Endothelial cell of umbilical vein (primary cell): ENCODE results near the gene GSG1L. TPM values are rescaled to one million over a fixed set of nuclear protein-coding genes. Genes with fewer than 3 reads are reported as not detected.
"Not testable (repeated sequence)": the region's sequence is repeated elsewhere in the genome, so short reads cannot be mapped to it uniquely, and the experiment has no call there.

Experiments used
- BruUV-seq: library from RNA; stranded (reverse); fragments of 400-500 nt; replicated peaks from 2 replicates; lab custom pipeline; 2021; lab: Mats Ljungman, UMichigan
- CTCF ChIA-PET: fragments of 300-600, 350-600 bp; sonication (Branson Sonifier 250); formaldehyde crosslinking; loops from one replicate; lab custom pipeline; 2021; ENCODE audit warnings: antibody characterized with exemption, inconsistent platforms; lab: Charles Lee
- POLR2A ChIA-PET: fragments of 300-600, 350-600 bp; sonication (Branson Sonifier 250); formaldehyde crosslinking; loops from one replicate; lab custom pipeline; 2021; ENCODE audit warnings: antibody characterized with exemption, inconsistent platforms; lab: Charles Lee
- DNase-seq: peaks from one replicate; pipeline ENCODE4 v3.0.0-alpha.2; 2011; ENCODE audit warnings: low read depth, low spot score
- FAIRE-seq: peaks from 2 replicates; lab custom pipeline; 2011; peaks lifted over from hg19 to GRCh38; lab: Jason Lieb, UNC
- H2AFZ ChIP-seq: 2 replicates; pipeline ENCODE4 v1.6.0; 2012; ENCODE audit warnings: low read depth, low read length, control low read depth, inconsistent platforms
- H3K27ac ChIP-seq: 2 replicates; pipeline ENCODE4 v1.5.1; 2011; ENCODE audit warnings: low read depth, mild to moderate bottlenecking, control low read depth, low read length, moderate library complexity; ENCODE audit not compliant: insufficient read depth
- H3K27me3 ChIP-seq, 2 experiments: 2 replicates each; pipeline versions ENCODE4 v1.6.0 to v1.6.1; 2011; ENCODE audit warnings: low read length in 2 of 2, mixed read lengths in 1 of 2; ENCODE audit not compliant: control insufficient read depth in 2 of 2, insufficient read depth in 2 of 2
- H3K36me3 ChIP-seq, 2 experiments: 2 replicates in 1 of 2; 3 replicates in 1 of 2; pipeline ENCODE4 v1.5.1; 2011; ENCODE audit warnings: low read length in 2 of 2, mild to moderate bottlenecking in 1 of 2, moderate library complexity in 1 of 2; ENCODE audit not compliant: control insufficient read depth in 2 of 2, insufficient read depth in 2 of 2; ENCODE audit errors: extremely low read depth in 1 of 2
- H3K4me1 ChIP-seq: 3 replicates; pipeline ENCODE4 v1.5.1; 2011; ENCODE audit warnings: mild to moderate bottlenecking, low read length; ENCODE audit not compliant: control insufficient read depth, insufficient read depth; ENCODE audit errors: extremely low read depth
- H3K4me2 ChIP-seq: 2 replicates; pipeline ENCODE4 v1.6.1; 2011; ENCODE audit warnings: low read length, control low read depth, mixed read lengths; ENCODE audit not compliant: insufficient read depth
- H3K4me3 ChIP-seq, 3 experiments: fragments of 200-600 bp in 1 of 3; sonication (generic), shearing (Covaris generic) in 1 of 3; replicated peaks in 1 of 3; 2 replicates each; pipeline ENCODE4 v1.5.1; 2011 to 2016; ENCODE audit warnings: control low read depth in 3 of 3, low read length in 3 of 3, mild to moderate bottlenecking in 2 of 3, inconsistent platforms in 1 of 3, low read depth in 1 of 3, moderate library complexity in 1 of 3; ENCODE audit not compliant: insufficient read depth in 1 of 3
- H3K79me2 ChIP-seq: 2 replicates; pipeline ENCODE4 v1.6.0; 2012; ENCODE audit warnings: low read length, inconsistent platforms; ENCODE audit not compliant: control insufficient read depth, insufficient read depth
- H3K9ac ChIP-seq: replicated peaks from 2 replicates; pipeline ENCODE3; 2011; ENCODE audit warnings: low read length, control low read depth; ENCODE audit not compliant: insufficient read depth; ENCODE audit errors: extremely low read depth
- H3K9me1 ChIP-seq: replicated peaks from 3 replicates; pipeline ENCODE4 v1.6.0; 2011; ENCODE audit warnings: mild to moderate bottlenecking, low read length; ENCODE audit not compliant: control insufficient read depth, insufficient read depth; ENCODE audit errors: extremely low read depth
- H3K9me3 ChIP-seq: replicated peaks from 2 replicates; pipeline ENCODE4 v1.5.1; 2012; ENCODE audit warnings: low read length, inconsistent platforms; ENCODE audit not compliant: control insufficient read depth, insufficient read depth
- H4K20me1 ChIP-seq: replicated peaks from 2 replicates; pipeline ENCODE3; 2011; ENCODE audit warnings: mild to moderate bottlenecking, low read length; ENCODE audit not compliant: control insufficient read depth, insufficient read depth; ENCODE audit errors: extremely low read depth
- CTCF ChIP-seq, 2 donors: IDR thresholded peaks; 1 replicate in 1 of 2; 2 replicates in 1 of 2; pipeline ENCODE4 v1.5.1; 2011; ENCODE audit warnings: low read length in 2 of 2, mild to moderate bottlenecking in 2 of 2, moderate library complexity in 2 of 2, control low read depth in 1 of 2, inconsistent platforms in 1 of 2, low read depth in 1 of 2; ENCODE audit not compliant: insufficient read depth in 1 of 2; ENCODE audit errors: extremely low read depth in 1 of 2
- EZH2 ChIP-seq: IDR thresholded peaks from 2 replicates; pipeline ENCODE4 v1.6.1; 2012; ENCODE audit warnings: borderline replicate concordance, low read depth, mild to moderate bottlenecking, moderate library complexity, low read length, inconsistent platforms; ENCODE audit not compliant: severe bottlenecking
- FOS ChIP-seq: IDR thresholded peaks from 2 replicates; pipeline ENCODE4 v1.6.1; 2011; ENCODE audit warnings: mild to moderate bottlenecking, low read length, moderate library complexity, borderline replicate concordance; ENCODE audit not compliant: insufficient read depth
- GATA2 ChIP-seq: IDR thresholded peaks from 2 replicates; pipeline ENCODE4 v1.7.0; 2011; ENCODE audit warnings: low read depth, mild to moderate bottlenecking, moderate library complexity, mixed read lengths, low read length; ENCODE audit not compliant: insufficient read length, insufficient read depth
- JUN ChIP-seq: IDR thresholded peaks from 2 replicates; pipeline ENCODE4 v1.6.1; 2011; ENCODE audit warnings: borderline replicate concordance, low read depth; ENCODE audit not compliant: insufficient read length, insufficient read depth
- MYC ChIP-seq: IDR thresholded peaks from one replicate; pipeline ENCODE4 v1.6.1; 2011; ENCODE audit warnings: mild to moderate bottlenecking, low read depth, low read length
- POLR2A ChIP-seq: IDR thresholded peaks from 2 replicates; pipeline ENCODE4 v1.6.1; 2012; ENCODE audit warnings: low read depth, mild to moderate bottlenecking, control low read depth, low read length
- POLR2AphosphoS5 ChIP-seq: IDR thresholded peaks from 2 replicates; pipeline ENCODE4 v1.6.1; 2012; ENCODE audit warnings: low read depth, mild to moderate bottlenecking, control low read depth, low read length, moderate library complexity; ENCODE audit not compliant: insufficient read depth
- dilution Hi-C: fragments of 300-500 bp; cut with MboI; formaldehyde crosslinking; loops from one replicate; pipeline ENCODE4 v1.15.0; 2019; ENCODE audit warnings: low sequenced_read_pairs; ENCODE audit not compliant: extremely low pct_ligation_motif_present
- intact Hi-C: fragments of 100-400 bp; cut with micrococcal nuclease; formaldehyde crosslinking; loops from one replicate; pipeline ENCODE4 v1.10.0; 2022
- polyA plus RNA-seq, 4 experiments: library from polyadenylated mRNA; depleted of rRNA in 3 of 4; stranded (reverse) in 3 of 4; unstranded in 1 of 4; fragments of >200 nt; gene quantifications; 2 replicates each; pipeline versions ENCODE4 v1.2.1 to v1.2.3, GENCODE V29; 2011 to 2012; ENCODE audit warnings: missing spikeins in 1 of 4
- total RNA-seq: library from RNA; stranded (reverse); gene quantifications from 2 replicates; pipeline ENCODE4 v1.2.3, GENCODE V29; 2021
- TF ChIP-seq, protein P1 (sequence below): IDR thresholded peaks from 2 replicates; pipeline ENCODE4 v1.6.1; 2011; ENCODE audit not compliant: insufficient read depth, insufficient read length

GSG1L gene
- total and polyA plus RNA-seq, 2 donors (not counting 3 experiments of a cell fraction or from before 2014, with no cell fraction given), result 0.06 TPM; not detected in 1

- CTCF ChIA-PET, result interaction anchor here (0.6 kb wide), 1 partner anchor 239 kb away, joined by 3 read pairs; no protein-coding TSS in a partner anchor
- POLR2A ChIA-PET, H3K27ac ChIP-seq, dilution Hi-C loops, H3K9me1 ChIP-seq, H3K4me1 ChIP-seq, H2AFZ ChIP-seq, FAIRE-seq, H3K4me3 ChIP-seq, H3K27me3 ChIP-seq, BruUV-seq, H3K4me2 ChIP-seq, H3K79me2 ChIP-seq, H3K9me3 ChIP-seq, H3K9ac ChIP-seq, DNase-seq, H4K20me1 ChIP-seq, H3K36me3 ChIP-seq, intact Hi-C loops: not testable (repeated sequence)
These were observed 83.8 kb downstream of the GSG1L start for GRCh38 chr16:27979668-27980067.

DNA sequence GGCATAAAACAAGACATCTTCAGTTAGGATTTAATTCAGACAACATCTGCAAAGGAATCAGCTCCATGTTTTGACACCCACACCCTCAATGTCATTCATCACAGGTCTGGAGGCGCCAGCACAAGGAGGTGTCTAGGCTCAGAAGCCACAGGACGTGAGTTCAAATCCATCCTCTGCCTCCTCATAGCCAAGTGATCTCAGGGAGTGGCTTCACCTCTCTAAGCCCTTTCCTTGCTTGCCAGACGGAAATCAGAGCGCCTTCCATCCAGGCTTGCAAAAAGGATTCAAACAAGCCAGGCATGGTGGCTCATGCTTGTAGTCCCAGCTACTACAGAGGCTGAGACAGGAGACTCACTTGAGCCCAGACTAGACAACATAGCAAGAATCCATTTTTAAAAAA lies 84.6 kb downstream of the GSG1L start:
- Histone ChIP-seq H3K36me3 (no peaks in the 10 kb centered on the region), H3K27me3 (no peaks in the 10 kb centered on the region), H3K79me2 (no peaks in the 10 kb centered on the region), H3K27ac (no peak overlapping the region), H3K4me2 (no peak overlapping the region), H3K9me1 (no peaks in the 10 kb centered on the region), H3K4me1 (no peaks in the 10 kb centered on the region), H3K9me3 (no peaks in the 10 kb centered on the region), H2AFZ (no peak overlapping the region), H4K20me1 (no peaks in the 10 kb centered on the region), H3K9ac (no peak overlapping the region), H3K4me3 (no peak overlapping the region)
- DNase-seq (no peak), FAIRE-seq (no peak)
- no TSS peak for BruUV-seq
- intact Hi-C loops, result no loop called here
- no peak for TF ChIP-seq POLR2A
- TF ChIP-seq GATA2, result no peak
- TF ChIP-seq, protein P1, sequence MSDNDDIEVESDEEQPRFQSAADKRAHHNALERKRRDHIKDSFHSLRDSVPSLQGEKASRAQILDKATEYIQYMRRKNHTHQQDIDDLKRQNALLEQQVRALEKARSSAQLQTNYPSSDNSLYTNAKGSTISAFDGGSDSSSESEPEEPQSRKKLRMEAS, result no peak
- TF ChIP-seq MYC, result no peak
- TF ChIP-seq POLR2AphosphoS5, result no peak
- no peak for TF ChIP-seq FOS
- TF ChIP-seq JUN, result no peak
- no peak for TF ChIP-seq EZH2
- no peak for TF ChIP-seq CTCF (IDR thresholded peaks at IDR 0.05; ENCODE audit: extremely low read depth in 1 of 2, insufficient read depth in 1 of 2, low read depth in 1 of 2, low read length in 2 of 2)
- POLR2A ChIA-PET, result no interaction called here
- CTCF ChIA-PET, result interaction anchor here (0.6 to 1.2 kb wide), 2 partner anchors 13 to 240 kb away, joined by 3 to 4 read pairs; no protein-coding TSS in a partner anchor
- dilution Hi-C loops, result no loop called here
